HEK293T (cell line): ENCODE data around the gene KRTAP10-11.
"Not testable (repeated sequence)": the region's sequence is repeated elsewhere in the genome, so short reads cannot be mapped to it uniquely, and the experiment has no call there.

Experiments
- CTCF ChIA-PET: fragments of 350-600 bp; formaldehyde crosslinking; extraction: SDS; loops from one replicate; lab custom pipeline; 2021; ENCODE audit warnings: antibody characterized with exemption, inconsistent platforms; lab: Yijun Ruan, JAX
- POLR2A ChIA-PET: fragments of 350-600 bp; formaldehyde crosslinking; extraction: SDS; loops from one replicate; lab custom pipeline; 2020; ENCODE audit warnings: antibody characterized with exemption, inconsistent platforms; lab: Yijun Ruan, JAX
- DNase-seq: peaks from one replicate; pipeline ENCODE4 v3.0.0; 2012; ENCODE audit warnings: mixed read lengths; ENCODE audit errors: extremely low spot score
- ARNT ChIP-seq: fragments of 450-650 bp; IDR thresholded peaks from 2 replicates; pipeline ENCODE4 v1.6.1; 2017; ENCODE audit warnings: mild to moderate bottlenecking
- BHLHE40 ChIP-seq: fragments of 450-650 bp; IDR thresholded peaks from 2 replicates; pipeline ENCODE4 v1.6.1; 2016; ENCODE audit warnings: mild to moderate bottlenecking, moderate library complexity, borderline replicate concordance
- CTBP1 ChIP-seq: fragments of 450-650 bp; IDR thresholded peaks from 2 replicates; pipeline ENCODE4 v1.6.1; 2016; ENCODE audit warnings: borderline replicate concordance
- ELF4 ChIP-seq: fragments of 450-650 bp; IDR thresholded peaks from 2 replicates; pipeline ENCODE4 v1.6.1; 2017; ENCODE audit warnings: antibody characterized with exemption
- FOXA1 ChIP-seq: fragments of 450-650 bp; IDR thresholded peaks from 2 replicates; pipeline ENCODE4 v1.6.1; 2016; ENCODE audit warnings: mild to moderate bottlenecking
- FOXK2 ChIP-seq: fragments of 450-650 bp; IDR thresholded peaks from 2 replicates; pipeline ENCODE4 v1.6.1; 2016; ENCODE audit warnings: mild to moderate bottlenecking
- FOXM1 ChIP-seq: fragments of 450-650 bp; IDR thresholded peaks from 2 replicates; pipeline ENCODE4 v1.6.1; 2017; ENCODE audit warnings: mild to moderate bottlenecking, borderline replicate concordance
- HDGF ChIP-seq: fragments of 450-650 bp; IDR thresholded peaks from 2 replicates; pipeline ENCODE4 v1.6.1; 2017; ENCODE audit warnings: antibody characterized with exemption, borderline replicate concordance
- L3MBTL2 ChIP-seq: fragments of 450-650 bp; conservative IDR thresholded peaks from 2 replicates; pipeline ENCODE4 v1.6.1; 2016; ENCODE audit warnings: mild to moderate bottlenecking
- LEF1 ChIP-seq: fragments of 450-650 bp; IDR thresholded peaks from 2 replicates; pipeline ENCODE4 v1.6.1; 2017; ENCODE audit warnings: mild to moderate bottlenecking, borderline replicate concordance
- NFRKB ChIP-seq: fragments of 450-650 bp; IDR thresholded peaks from 2 replicates; pipeline ENCODE4 v1.6.1; 2016; ENCODE audit warnings: mild to moderate bottlenecking, moderate library complexity
- PKNOX1 ChIP-seq: fragments of 450-650 bp; IDR thresholded peaks from 2 replicates; pipeline ENCODE4 v1.6.1; 2016
- SP1 ChIP-seq: fragments of 450-650 bp; IDR thresholded peaks from 2 replicates; pipeline ENCODE4 v1.6.1; 2017
- SUZ12 ChIP-seq: fragments of 450-650 bp; IDR thresholded peaks from 2 replicates; pipeline ENCODE4 v1.6.1; 2016; ENCODE audit warnings: mild to moderate bottlenecking
- TARDBP ChIP-seq: fragments of 450-650 bp; IDR thresholded peaks from 2 replicates; pipeline ENCODE4 v1.6.1; 2016
- ZNF384 ChIP-seq: fragments of 450-650 bp; IDR thresholded peaks from 2 replicates; pipeline ENCODE4 v1.6.1; 2016

The KRTAP10-11 gene

DNA sequence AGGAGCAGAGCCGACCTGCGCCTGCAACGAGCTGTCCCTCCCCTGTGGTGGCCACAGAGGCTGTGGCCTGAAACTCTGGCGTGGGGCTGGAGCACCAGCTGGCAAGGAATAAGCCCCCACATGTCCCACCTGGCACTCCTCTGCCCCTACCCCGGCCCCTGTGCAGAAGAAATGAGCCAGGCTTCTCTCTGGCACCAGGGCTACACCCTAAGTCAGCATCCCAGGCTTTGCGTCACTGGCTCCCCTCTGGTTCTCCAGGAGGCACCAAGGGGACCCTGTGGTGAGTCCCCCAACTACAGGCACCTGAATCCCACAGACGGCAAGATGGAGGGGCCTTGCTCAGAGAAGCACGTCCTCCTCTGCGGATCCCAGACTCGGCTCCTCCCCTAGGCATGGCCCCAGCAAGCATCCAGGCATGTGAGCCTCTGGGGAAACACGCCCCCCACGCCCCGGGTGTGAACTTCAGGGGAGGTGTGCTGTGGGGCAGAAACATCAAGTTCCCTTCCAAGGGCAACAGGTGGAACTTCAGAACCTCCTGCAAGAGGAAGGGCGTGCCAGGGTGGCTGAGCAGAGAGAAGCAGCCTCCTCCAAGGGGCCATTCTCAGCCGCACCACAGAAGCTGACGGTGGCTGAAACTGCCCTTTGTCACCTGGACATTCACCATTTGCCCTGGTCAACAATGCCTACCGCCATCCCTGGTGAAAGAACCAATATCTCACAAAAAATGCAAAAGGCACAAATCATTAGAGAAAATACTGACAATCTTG is 42.9 kb upstream of the KRTAP10-11 start:
- no peak for TF ChIP-seq LEF1
- TF ChIP-seq TARDBP = no peak
- no peak for TF ChIP-seq NFRKB
- no peak for TF ChIP-seq BHLHE40
- no peak for TF ChIP-seq ARNT
- TF ChIP-seq HDGF = no peak
- CTCF ChIA-PET = interaction anchor here (0.6 kb wide), 1 partner anchor 34 kb away, joined by 4 read pairs; the partner anchor contains the start of gene KRTAP10-10
- no peak for DNase-seq
- POLR2A ChIA-PET = no interaction called here

DNA sequence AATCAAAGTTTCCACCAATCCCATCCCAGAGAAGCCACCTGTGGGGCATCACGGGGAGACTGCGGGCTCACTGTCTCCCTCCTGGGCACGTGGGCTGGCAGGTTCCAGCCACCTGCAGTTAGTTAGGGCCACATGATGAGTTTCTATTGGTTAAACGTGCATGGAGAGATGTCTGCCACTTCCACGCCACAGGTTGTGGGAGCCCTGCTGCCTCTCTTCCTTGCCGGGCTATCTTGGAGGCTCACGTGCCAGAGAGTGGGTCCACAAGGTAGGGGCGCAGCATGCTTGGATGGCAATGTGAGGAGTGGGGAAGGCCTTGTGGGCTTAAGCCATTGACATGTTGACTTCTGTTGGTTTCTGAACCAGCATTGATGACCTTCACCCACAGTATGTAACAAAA is 42.3 kb upstream of the KRTAP10-11 start:
- TF ChIP-seq SP1 (no peak), FOXA1 (no peak)
- ChIA-PET POLR2A (no interaction called here), CTCF (no interaction called here)
- no peak for DNase-seq

DNA sequence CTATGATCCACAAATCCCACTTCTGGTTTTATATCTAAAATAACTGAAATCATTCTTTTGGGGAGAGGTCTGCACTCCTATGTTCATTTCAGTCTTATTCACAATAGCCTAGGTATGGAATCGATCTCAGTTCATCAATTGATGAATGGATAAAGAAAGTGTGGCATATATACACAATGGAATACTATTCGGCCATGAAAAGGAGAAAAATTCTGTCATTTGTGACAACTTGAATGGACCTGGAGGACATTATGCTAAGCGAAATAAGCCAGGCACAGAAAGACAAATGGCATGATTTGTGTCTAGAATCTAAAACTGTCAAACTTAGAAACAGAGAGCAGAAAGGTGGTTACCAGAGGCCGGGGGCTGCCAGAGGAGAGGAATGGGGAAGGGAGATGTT is 39.7 kb upstream of the KRTAP10-11 start:
- no peak for TF ChIP-seq FOXA1
- no peak for TF ChIP-seq ARNT
- no peak for TF ChIP-seq HDGF
- TF ChIP-seq FOXK2 = no peak
- TF ChIP-seq PKNOX1 = no peak
- no peak for TF ChIP-seq ZNF384
- no peak for TF ChIP-seq SUZ12
- no peak for TF ChIP-seq ELF4
- no peak for TF ChIP-seq BHLHE40
- TF ChIP-seq LEF1 = no peak
- no peak for TF ChIP-seq NFRKB
- no peak for TF ChIP-seq CTBP1
- no peak for TF ChIP-seq TARDBP
- TF ChIP-seq FOXM1 = no peak
- DNase-seq = no peak
- ChIA-PET POLR2A (no interaction called here), CTCF (no interaction called here)

DNA sequence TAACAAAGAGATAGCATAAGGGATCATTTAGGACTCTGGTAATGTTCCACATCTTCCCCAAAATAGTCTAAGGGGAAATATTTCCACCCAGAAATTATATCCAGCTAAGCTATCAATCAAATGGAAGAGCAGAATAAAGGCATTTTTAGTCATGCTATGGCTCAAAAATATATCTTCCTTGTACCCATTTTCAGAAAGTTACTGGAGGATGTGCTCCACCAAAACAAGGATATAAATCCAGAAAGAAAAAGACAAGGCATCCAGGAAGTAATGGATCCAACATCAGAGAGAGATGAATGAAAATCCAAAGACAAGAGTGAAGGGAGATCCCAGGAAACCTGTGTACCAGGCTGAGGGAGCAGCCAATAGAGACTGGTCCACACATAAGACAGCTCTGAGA is 37.0 kb upstream of the KRTAP10-11 start:
- no peak for DNase-seq
- TF ChIP-seq SUZ12 (no peak), FOXK2 (no peak), NFRKB (no peak), ZNF384 (no peak), CTBP1 (no peak), FOXA1 (no peak)
- CTCF ChIA-PET = no interaction called here
- POLR2A ChIA-PET = no interaction called here

DNA sequence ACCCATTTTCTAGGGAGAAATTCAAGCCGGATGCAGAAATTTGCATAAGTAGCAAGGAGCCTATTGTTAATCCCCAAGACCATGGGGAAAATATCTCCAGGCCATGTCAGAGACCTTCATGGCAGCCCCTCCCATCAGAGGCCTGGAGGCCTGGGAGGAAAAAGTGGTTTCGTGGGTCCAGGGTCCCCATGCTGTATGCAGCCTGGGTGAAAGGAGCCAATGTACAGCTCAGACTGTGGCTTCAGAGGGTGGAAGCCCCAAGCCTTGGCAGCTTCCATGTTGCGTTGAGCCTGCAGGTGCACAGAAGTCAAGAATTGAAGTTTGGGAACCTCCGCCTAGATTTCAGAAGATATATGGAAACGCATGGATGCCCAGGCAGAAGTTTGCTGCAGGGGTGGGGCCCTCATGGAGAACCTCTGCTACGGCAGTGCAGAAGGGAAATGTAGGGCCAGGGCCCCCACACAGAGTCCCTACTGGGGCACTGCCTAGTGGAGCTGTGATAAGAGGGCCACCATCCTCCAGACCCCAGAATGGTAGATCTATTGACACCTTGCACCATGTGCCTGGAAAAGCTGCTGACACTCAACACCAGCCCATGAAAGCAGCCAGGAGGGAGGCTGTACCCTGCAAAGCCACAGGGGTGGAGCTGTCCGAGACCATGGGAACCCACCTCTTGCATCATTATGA is 35.9 kb upstream of the KRTAP10-11 start:
- POLR2A ChIA-PET, CTCF ChIA-PET, DNase-seq: not testable (repeated sequence)

DNA sequence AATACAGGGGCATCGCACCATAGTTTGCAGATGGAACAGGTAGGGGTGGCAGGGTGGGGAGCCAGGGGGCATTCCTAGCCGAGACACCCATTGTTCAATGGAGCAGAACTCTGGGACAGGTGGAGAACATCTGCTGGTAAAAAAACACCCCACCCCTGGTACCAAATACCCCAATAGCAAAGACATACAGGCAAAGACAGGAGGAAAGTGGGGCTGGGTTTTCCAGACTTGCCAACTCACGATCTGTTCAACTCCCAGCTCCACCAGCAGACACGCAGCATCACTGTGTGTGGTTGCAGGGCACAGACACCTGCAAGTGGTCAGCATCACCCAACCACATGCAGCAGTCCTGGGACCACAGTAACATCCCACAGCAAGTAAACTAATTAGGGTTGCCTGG is 34.7 kb upstream of the KRTAP10-11 start:
- CTCF ChIA-PET = no interaction called here
- DNase-seq = no peak
- POLR2A ChIA-PET = no interaction called here
- no peak for TF ChIP-seq ARNT
- TF ChIP-seq NFRKB = no peak
- no peak for TF ChIP-seq CTBP1
- no peak for TF ChIP-seq ELF4
- no peak for TF ChIP-seq HDGF
- no peak for TF ChIP-seq L3MBTL2
- TF ChIP-seq ZNF384 = no peak
- TF ChIP-seq PKNOX1 = no peak
- TF ChIP-seq SUZ12 = no peak
- TF ChIP-seq SP1 = no peak
- TF ChIP-seq FOXM1 = no peak
- no peak for TF ChIP-seq LEF1
- no peak for TF ChIP-seq FOXA1
- no peak for TF ChIP-seq BHLHE40
- TF ChIP-seq FOXK2 = no peak
- TF ChIP-seq TARDBP = no peak

- POLR2A ChIA-PET = no interaction called here
- no peak for DNase-seq
- TF ChIP-seq FOXK2 (no peak), ZNF384 (no peak), SP1 (no peak), ARNT (no peak), SUZ12 (no peak), PKNOX1 (no peak), HDGF (no peak), ELF4 (no peak)
- CTCF ChIA-PET = no interaction called here
Observed at GRCh38 chr21:44612029-44612486, 34.2 kb upstream of the KRTAP10-11 start, which contains the start of gene KRTAP10-8. KRTAP10-8 (plus strand) TSS chr21:44612079; CDS start chr21:44612101, 22 bp downstream.
